ENCODE results near the gene MYO3A.

DNA sequence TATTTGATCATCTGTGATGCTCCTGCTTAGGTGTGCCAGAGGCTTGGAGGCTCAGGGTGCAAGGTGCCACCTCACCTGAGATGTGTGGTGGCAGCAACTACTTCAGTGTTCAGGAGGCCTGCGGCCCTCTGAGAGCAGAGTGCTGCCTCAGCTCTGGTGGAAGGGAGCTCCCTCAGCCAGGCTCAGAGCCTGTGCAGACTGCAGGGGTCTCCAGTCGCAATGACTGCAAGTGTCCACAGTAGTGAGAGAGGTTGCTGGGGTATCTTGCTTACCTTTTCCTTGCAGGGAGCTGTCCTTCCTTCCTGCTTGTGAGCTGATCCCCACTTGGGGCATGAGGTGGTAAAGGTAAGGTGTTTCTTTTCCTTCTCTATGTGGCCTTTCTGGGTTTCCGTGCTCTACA, 151.5 kb downstream of the MYO3A start:
- TF ChIP-seq LEF1 (IDR thresholded peaks at IDR 0.05; ENCODE audit: borderline replicate concordance) (no peak), FOXM1 (IDR thresholded peaks at IDR 0.05; ENCODE audit: borderline replicate concordance) (no peak), BHLHE40 (IDR thresholded peaks at IDR 0.05; ENCODE audit: borderline replicate concordance) (no peak)
